Loucy (cell line): ENCODE measurements around the gene SRGAP1.
"Not testable (repeated sequence)": the region's sequence is repeated elsewhere in the genome, so short reads cannot be mapped to it uniquely, and the experiment has no call there.

Experiments used
- EZH2phosphoT487 ChIP-seq: fragments of 200-600 bp; IDR thresholded peaks from 2 replicates; pipeline ENCODE4 v1.6.1; 2018; ENCODE audit warnings: antibody characterized with exemption, mild to moderate bottlenecking, moderate library complexity, borderline replicate concordance
- TF ChIP-seq, protein P1 (sequence below): fragments of 200-600 bp; sonication (generic); conservative IDR thresholded peaks from 2 replicates; pipeline ENCODE4 v1.5.1; 2014; ENCODE audit warnings: mild to moderate bottlenecking, antibody characterized with exemption, low read length

- TF ChIP-seq, protein P1, sequence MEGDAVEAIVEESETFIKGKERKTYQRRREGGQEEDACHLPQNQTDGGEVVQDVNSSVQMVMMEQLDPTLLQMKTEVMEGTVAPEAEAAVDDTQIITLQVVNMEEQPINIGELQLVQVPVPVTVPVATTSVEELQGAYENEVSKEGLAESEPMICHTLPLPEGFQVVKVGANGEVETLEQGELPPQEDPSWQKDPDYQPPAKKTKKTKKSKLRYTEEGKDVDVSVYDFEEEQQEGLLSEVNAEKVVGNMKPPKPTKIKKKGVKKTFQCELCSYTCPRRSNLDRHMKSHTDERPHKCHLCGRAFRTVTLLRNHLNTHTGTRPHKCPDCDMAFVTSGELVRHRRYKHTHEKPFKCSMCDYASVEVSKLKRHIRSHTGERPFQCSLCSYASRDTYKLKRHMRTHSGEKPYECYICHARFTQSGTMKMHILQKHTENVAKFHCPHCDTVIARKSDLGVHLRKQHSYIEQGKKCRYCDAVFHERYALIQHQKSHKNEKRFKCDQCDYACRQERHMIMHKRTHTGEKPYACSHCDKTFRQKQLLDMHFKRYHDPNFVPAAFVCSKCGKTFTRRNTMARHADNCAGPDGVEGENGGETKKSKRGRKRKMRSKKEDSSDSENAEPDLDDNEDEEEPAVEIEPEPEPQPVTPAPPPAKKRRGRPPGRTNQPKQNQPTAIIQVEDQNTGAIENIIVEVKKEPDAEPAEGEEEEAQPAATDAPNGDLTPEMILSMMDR: not testable (repeated sequence)
- not testable (repeated sequence) for TF ChIP-seq EZH2phosphoT487
Measured at GRCh38 chr12:63880235-63880634, 35.7 kb downstream of the SRGAP1 start.
